ENCODE data around the gene GON7.
"Not testable (repeated sequence)": the region's sequence is repeated elsewhere in the genome, so short reads cannot be mapped to it uniquely, and the experiment has no call there.

GON7 gene

DNA sequence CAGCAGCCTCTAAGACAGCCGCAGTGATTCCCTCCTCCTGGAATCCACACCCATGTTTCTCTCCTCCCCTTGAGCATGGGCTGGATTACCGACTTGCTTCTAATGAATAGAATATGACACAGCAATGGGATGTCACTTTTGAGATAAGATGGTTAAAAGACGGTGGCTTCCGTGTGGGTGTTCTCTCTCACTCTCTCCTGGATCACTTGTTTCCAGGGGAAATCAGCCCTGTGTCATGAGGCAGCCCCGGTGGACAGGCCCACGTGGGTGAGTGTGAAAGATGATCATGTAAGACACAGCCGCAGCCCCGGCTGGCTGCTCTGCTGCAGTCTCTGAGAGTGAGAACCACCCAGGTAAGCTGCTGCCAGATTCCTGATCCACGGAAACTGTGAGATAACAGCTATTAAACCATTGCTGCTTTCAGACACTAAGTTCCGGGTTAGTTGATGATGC lies 32.9 kb downstream of the GON7 start:
- DNase-seq (ENCODE audit: low spot score): no peak
- TF ChIP-seq CTCF (conservative IDR thresholded peaks at IDR 0.05; ENCODE audit: low read depth): no peak
- ChIA-PET CTCF (interaction anchor here (0.6 kb wide), 2 partner anchors 9 to 227 kb away, joined by 3 to 5 read pairs; no protein-coding TSS in a partner anchor), POLR2A (ENCODE audit: low non-redundant PET) (no interaction called here)
- H3K27ac ChIP-seq: no peak overlapping the region

GRCh38 chr14:93171376-93171775 lies 35.5 kb downstream of the GON7 start:
- DNase-seq (ENCODE audit: low spot score): no peak
- POLR2A ChIA-PET (ENCODE audit: low non-redundant PET): no interaction called here
- no peak overlapping the region for H3K27ac ChIP-seq
- CTCF ChIA-PET: interaction anchor here (0.6 to 0.7 kb wide), 3 partner anchors 29 to 432 kb away, joined by 3 to 4 read pairs (median 4); no protein-coding TSS in a partner anchor
- TF ChIP-seq CTCF (conservative IDR thresholded peaks at IDR 0.05; ENCODE audit: low read depth): no peak

DNA sequence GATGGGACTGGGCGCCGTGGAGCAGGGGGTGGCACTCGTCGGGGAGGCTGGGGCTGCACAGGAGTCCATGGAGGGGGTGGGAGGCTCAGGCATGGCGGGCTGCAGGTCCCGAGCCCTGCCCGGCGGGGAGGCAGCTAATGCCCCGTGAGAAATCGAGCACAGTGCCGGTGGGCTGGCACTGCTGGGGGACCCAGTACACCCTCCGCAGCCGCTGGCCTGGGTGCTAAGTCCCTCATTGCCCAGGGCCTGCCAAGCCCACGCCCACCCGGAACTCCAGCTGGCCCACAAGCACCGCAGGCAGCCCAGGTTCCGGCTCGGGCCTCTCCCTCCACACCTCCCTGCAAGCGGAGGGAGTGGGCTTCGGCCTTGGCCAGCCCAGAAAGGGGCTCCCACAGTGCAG lies 36.7 kb downstream of the GON7 start:
- CTCF ChIA-PET: interaction anchor here (0.6 to 0.8 kb wide), 3 partner anchors 9 to 314 kb away, joined by 3 to 12 read pairs (median 3); no protein-coding TSS in a partner anchor
- POLR2A ChIA-PET (ENCODE audit: low non-redundant PET); DNase-seq (ENCODE audit: low spot score); H3K27ac ChIP-seq: not testable (repeated sequence)

DNA sequence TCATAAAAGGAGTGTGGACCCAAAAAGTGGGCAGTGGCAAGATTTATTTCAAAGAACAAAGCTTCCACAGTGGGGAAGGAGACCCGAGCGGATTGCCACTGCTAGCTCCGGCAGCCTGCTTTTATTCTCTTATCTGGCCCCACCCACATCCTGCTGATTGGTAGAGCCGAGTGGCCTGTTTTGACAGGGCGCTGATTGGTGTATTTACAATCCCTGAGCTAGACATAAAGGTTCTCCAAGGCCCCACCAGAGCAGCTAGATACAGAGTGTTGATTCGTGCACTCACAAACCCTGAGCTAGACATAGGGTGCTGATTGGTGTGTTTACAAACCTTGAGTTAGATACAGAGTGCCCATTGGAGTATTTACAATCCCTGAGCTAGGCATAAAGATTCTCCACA lies 37.2 kb downstream of the GON7 start:
- H3K27ac ChIP-seq; DNase-seq (ENCODE audit: low spot score); POLR2A ChIA-PET (ENCODE audit: low non-redundant PET): not testable (repeated sequence)
- CTCF ChIA-PET: interaction anchor here (0.7 to 1.3 kb wide), 3 partner anchors 8 to 314 kb away, joined by 3 to 7 read pairs (median 3); no protein-coding TSS in a partner anchor

DNA sequence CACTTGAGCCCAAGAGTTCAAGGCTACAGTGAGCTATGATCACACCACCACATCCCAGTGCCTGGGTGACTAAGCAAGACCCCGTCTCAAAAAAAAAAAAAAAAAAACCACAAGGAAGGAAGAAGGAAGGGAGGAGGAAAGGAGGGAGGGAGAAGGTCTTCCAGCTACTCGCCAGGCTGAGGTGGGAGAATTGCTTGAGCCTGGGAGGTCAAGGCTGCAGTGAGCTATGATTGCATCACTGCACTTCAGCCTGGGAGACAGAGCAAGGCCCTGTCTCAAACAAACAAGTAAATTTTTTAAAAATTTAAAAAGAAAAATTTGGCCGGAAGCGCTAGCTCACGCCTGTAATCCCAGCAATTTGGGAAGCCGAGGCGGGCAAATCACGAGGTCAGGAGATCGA lies 38.3 kb downstream of the GON7 start:
- DNase-seq (ENCODE audit: low spot score); H3K27ac ChIP-seq; POLR2A ChIA-PET (ENCODE audit: low non-redundant PET): not testable (repeated sequence)
- CTCF ChIA-PET: interaction anchor here (0.6 to 1.3 kb wide), 4 partner anchors 9 to 1468 kb away, joined by 3 to 7 read pairs (median 4); no protein-coding TSS in a partner anchor

GRCh38 chr14:93165271-93166265 lies 41.3 kb downstream of the GON7 start:
- DNase-seq (ENCODE audit: low spot score); CTCF ChIA-PET; POLR2A ChIA-PET (ENCODE audit: low non-redundant PET); H3K27ac ChIP-seq: not testable (repeated sequence)

GRCh38 chr14:93163564-93163963 lies 43.3 kb downstream of the GON7 start:
- POLR2A ChIA-PET (ENCODE audit: low non-redundant PET): no interaction called here
- TF ChIP-seq CTCF (conservative IDR thresholded peaks at IDR 0.05; ENCODE audit: low read depth): no peak
- H3K27ac ChIP-seq: no peak overlapping the region
- no peak for DNase-seq (ENCODE audit: low spot score)
- CTCF ChIA-PET: no interaction called here

DNA sequence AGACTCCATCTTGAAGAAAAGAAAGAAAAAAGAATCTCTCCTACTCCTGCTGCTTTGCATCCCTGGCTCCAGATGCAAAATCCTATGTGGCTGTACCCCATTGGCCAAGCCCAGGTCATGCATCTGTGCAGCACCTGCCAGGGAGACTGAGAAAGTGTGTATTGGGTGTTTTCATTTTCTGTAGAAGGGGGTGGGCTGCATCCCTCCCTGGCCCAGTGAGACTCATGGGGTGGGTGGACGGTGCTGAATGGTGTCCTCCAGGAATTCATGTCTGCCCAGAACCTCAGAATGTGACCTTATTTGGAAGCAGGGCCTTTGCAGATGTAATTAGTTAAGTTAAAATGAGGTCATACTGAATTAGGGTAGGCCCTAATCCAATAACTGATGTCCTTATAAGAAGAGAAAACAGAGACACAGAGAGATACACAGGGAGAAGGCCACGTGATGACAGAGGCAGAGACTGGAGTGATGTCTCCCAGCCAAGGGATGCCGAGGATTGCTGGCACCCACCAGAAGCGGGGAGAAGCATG lies 45.4 kb downstream of the GON7 start:
- CTCF ChIA-PET: interaction anchor here (0.8 kb wide), 1 partner anchor 8 kb away, joined by 3 read pairs; no protein-coding TSS in a partner anchor
- no peak for DNase-seq (ENCODE audit: low spot score)
- POLR2A ChIA-PET (ENCODE audit: low non-redundant PET): no interaction called here
- H3K27ac ChIP-seq: no peak overlapping the region
- TF ChIP-seq CTCF (conservative IDR thresholded peaks at IDR 0.05; ENCODE audit: low read depth): no peak
